Activated naive CD8-positive, alpha-beta T cell treated with anti-CD3 and anti-CD28 coated beads, Interleukin-2, amount 50 U/mL, for 24 hours (primary cell): ENCODE data around the gene ZNF90.
"Not testable (repeated sequence)": the region's sequence is repeated elsewhere in the genome, so short reads cannot be mapped to it uniquely, and the experiment has no call there.

ENCODE experiments used
- ATAC-seq: fragments of 150-1000 bp; cut with Tn5 transposase; one replicate; pipeline ENCODE4 v1.10.0; 2021
- DNase-seq: peaks from one replicate; pipeline ENCODE4 v3.0.0; 2021
- H3K27ac Mint-ChIP-seq: one replicate; pipeline ENCODE4 v1.8.0; 2021; ENCODE audit warnings: mild to moderate bottlenecking, mixed read lengths
- H3K27me3 Mint-ChIP-seq: one replicate; pipeline ENCODE4 v1.8.0; 2021; ENCODE audit warnings: mixed read lengths
- H3K36me3 Mint-ChIP-seq: one replicate; pipeline ENCODE4 v1.8.0; 2021; ENCODE audit warnings: low read depth, mixed read lengths
- H3K4me1 Mint-ChIP-seq: one replicate; pipeline ENCODE4 v1.8.0; 2021; ENCODE audit warnings: mixed read lengths
- H3K4me3 Mint-ChIP-seq: one replicate; pipeline ENCODE4 v1.8.0; 2021; ENCODE audit warnings: mild to moderate bottlenecking, moderate library complexity, mixed read lengths
- H3K9me3 Mint-ChIP-seq: one replicate; pipeline ENCODE4 v1.8.0; 2021; ENCODE audit warnings: mixed read lengths

Gene ZNF90

GRCh38 chr19:20072936-20073335 lies 4.9 kb upstream of the ZNF90 start:
- Mint-ChIP-seq H3K27ac (no peak overlapping the region), H3K27me3 (peaks cover 4% of the 10 kb centered on the region), H3K4me3 (no peak overlapping the region), H3K9me3 (peaks cover 17% of the 10 kb centered on the region), H3K36me3 (peaks cover 8% of the 10 kb centered on the region), H3K4me1 (peaks cover 4% of the 10 kb centered on the region)
- no peak for ATAC-seq
- DNase-seq, result no peak

- Mint-ChIP-seq H3K36me3 (peaks cover 33% of the 10 kb centered on the region), H3K27me3 (no peaks in the 10 kb centered on the region), H3K9me3 (peaks cover 8% of the 10 kb centered on the region), H3K4me3 (peak overlapping the region; percentile 87), H3K4me1 (peaks cover 16% of the 10 kb centered on the region), H3K27ac (peak overlapping the region; percentile 35)
- DNase-seq (peak; percentile 19), ATAC-seq (no peak)
Observed at GRCh38 chr19:20078581-20079031, 806 bp downstream of the ZNF90 start.

- no peak overlapping the region for H3K27ac Mint-ChIP-seq
- H3K9me3 Mint-ChIP-seq, result peaks cover 8% of the 10 kb centered on the region
- peaks cover 36% of the 10 kb centered on the region for H3K36me3 Mint-ChIP-seq
- H3K27me3 Mint-ChIP-seq, result no peaks in the 10 kb centered on the region
- H3K4me1 Mint-ChIP-seq, result peaks cover 16% of the 10 kb centered on the region
- DNase-seq (no peak), ATAC-seq (no peak)
- peak overlapping the region; percentile 87 for H3K4me3 Mint-ChIP-seq
Observed at GRCh38 chr19:20079476-20079875, 1.7 kb downstream of the ZNF90 start.

GRCh38 chr19:20080656-20081055 lies 2.9 kb downstream of the ZNF90 start:
- DNase-seq (no peak), ATAC-seq (no peak)
- H3K4me3 Mint-ChIP-seq, result no peak overlapping the region
- peaks cover 40% of the 10 kb centered on the region for H3K36me3 Mint-ChIP-seq
- H3K27ac Mint-ChIP-seq, result no peak overlapping the region
- H3K4me1 Mint-ChIP-seq, result peaks cover 16% of the 10 kb centered on the region
- H3K9me3 Mint-ChIP-seq, result peaks cover 8% of the 10 kb centered on the region
- no peaks in the 10 kb centered on the region for H3K27me3 Mint-ChIP-seq

GRCh38 chr19:20082232-20082833 lies 4.5 kb downstream of the ZNF90 start:
- not testable (repeated sequence) for DNase-seq, H3K4me3 Mint-ChIP-seq, ATAC-seq, H3K27ac Mint-ChIP-seq, H3K27me3 Mint-ChIP-seq
- Mint-ChIP-seq H3K36me3 (peaks cover 42% of the 10 kb centered on the region), H3K9me3 (peaks cover 13% of the 10 kb centered on the region), H3K4me1 (peaks cover 16% of the 10 kb centered on the region)

GRCh38 chr19:20082876-20083275 lies 5.1 kb downstream of the ZNF90 start:
- ATAC-seq, H3K27me3 Mint-ChIP-seq, DNase-seq, H3K27ac Mint-ChIP-seq, H3K4me3 Mint-ChIP-seq: not testable (repeated sequence)
- peaks cover 44% of the 10 kb centered on the region for H3K36me3 Mint-ChIP-seq
- peaks cover 17% of the 10 kb centered on the region for H3K9me3 Mint-ChIP-seq
- peaks cover 13% of the 10 kb centered on the region for H3K4me1 Mint-ChIP-seq

GRCh38 chr19:20102097-20102496 lies 24.3 kb downstream of the ZNF90 start:
- Mint-ChIP-seq H3K27ac (no peak overlapping the region), H3K4me3 (no peak overlapping the region), H3K9me3 (peaks cover 76% of the 10 kb centered on the region), H3K36me3 (peaks cover 91% of the 10 kb centered on the region), H3K27me3 (no peaks in the 10 kb centered on the region), H3K4me1 (no peaks in the 10 kb centered on the region)
- DNase-seq, result no peak
- ATAC-seq, result no peak

GRCh38 chr19:20103091-20103740 lies 25.4 kb downstream of the ZNF90 start:
- no peak overlapping the region for H3K27ac Mint-ChIP-seq
- no peaks in the 10 kb centered on the region for H3K4me1 Mint-ChIP-seq

GRCh38 chr19:20107301-20107700 lies 29.5 kb downstream of the ZNF90 start:
- Mint-ChIP-seq H3K27me3 (no peaks in the 10 kb centered on the region), H3K4me1 (no peaks in the 10 kb centered on the region), H3K9me3 (peaks cover 51% of the 10 kb centered on the region), H3K4me3 (no peak overlapping the region), H3K27ac (no peak overlapping the region), H3K36me3 (peaks cover 74% of the 10 kb centered on the region)
- ATAC-seq (no peak), DNase-seq (no peak)

More at GRCh38 chr19:20103091-20103740, 25.4 kb downstream of the ZNF90 start:
- ATAC-seq (no peak), DNase-seq (no peak)
- Mint-ChIP-seq H3K9me3 (peaks cover 68% of the 10 kb centered on the region), H3K36me3 (peaks cover 87% of the 10 kb centered on the region), H3K27me3 (no peaks in the 10 kb centered on the region), H3K4me3 (no peak overlapping the region)

GRCh38 chr19:20118064-20118839 lies 40.5 kb downstream of the ZNF90 start:
- peaks cover 48% of the 10 kb centered on the region for H3K9me3 Mint-ChIP-seq
- H3K4me1 Mint-ChIP-seq, H3K27ac Mint-ChIP-seq, ATAC-seq, H3K4me3 Mint-ChIP-seq, DNase-seq, H3K27me3 Mint-ChIP-seq: not testable (repeated sequence)
- peaks cover 69% of the 10 kb centered on the region for H3K36me3 Mint-ChIP-seq

- Mint-ChIP-seq H3K4me1 (no peaks in the 10 kb centered on the region), H3K36me3 (peaks cover 57% of the 10 kb centered on the region), H3K9me3 (peaks cover 40% of the 10 kb centered on the region), H3K4me3 (no peak overlapping the region), H3K27me3 (no peaks in the 10 kb centered on the region), H3K27ac (no peak overlapping the region)
- no peak for ATAC-seq
- no peak for DNase-seq
Observed at GRCh38 chr19:20124879-20125278, 47.1 kb downstream of the ZNF90 start.

GRCh38 chr19:20132933-20133332 lies 55.1 kb downstream of the ZNF90 start:
- not testable (repeated sequence) for H3K27ac Mint-ChIP-seq, DNase-seq, H3K4me1 Mint-ChIP-seq, H3K36me3 Mint-ChIP-seq, H3K27me3 Mint-ChIP-seq, H3K4me3 Mint-ChIP-seq, ATAC-seq
- H3K9me3 Mint-ChIP-seq, result peaks cover 30% of the 10 kb centered on the region

GRCh38 chr19:20137714-20138113 lies 59.9 kb downstream of the ZNF90 start:
- DNase-seq, H3K27me3 Mint-ChIP-seq, ATAC-seq, H3K4me3 Mint-ChIP-seq, H3K27ac Mint-ChIP-seq, H3K36me3 Mint-ChIP-seq, H3K4me1 Mint-ChIP-seq: not testable (repeated sequence)
- peaks cover 30% of the 10 kb centered on the region for H3K9me3 Mint-ChIP-seq

- Mint-ChIP-seq H3K27me3 (no peaks in the 10 kb centered on the region), H3K27ac (no peak overlapping the region), H3K36me3 (peaks cover 2% of the 10 kb centered on the region), H3K4me3 (no peak overlapping the region), H3K4me1 (no peaks in the 10 kb centered on the region), H3K9me3 (no peaks in the 10 kb centered on the region)
- DNase-seq (no peak), ATAC-seq (no peak)
Observed at GRCh38 chr19:20151617-20152145, 73.9 kb downstream of the ZNF90 start.
